Progenitor cell of endocrine pancreas (in vitro differentiated cells): Measurements from ENCODE around the gene KRTAP1-4. TPM values are rescaled to one million over a fixed set of nuclear protein-coding genes. Genes with fewer than 3 reads are reported as not detected.

Source experiments
- DNase-seq: peaks from one replicate; pipeline ENCODE4 v3.0.0; 2021; ENCODE audit warnings: low spot score; ENCODE audit not compliant: unreplicated experiment
- H3K27ac Mint-ChIP-seq: 2 replicates; pipeline ENCODE4 v1.8.0; 2021; ENCODE audit warnings: mild to moderate bottlenecking, moderate library complexity, mixed read lengths
- H3K27me3 Mint-ChIP-seq: 2 replicates; pipeline ENCODE4 v1.8.0; 2021; ENCODE audit warnings: mixed read lengths
- H3K36me3 Mint-ChIP-seq: 2 replicates; pipeline ENCODE4 v1.8.0; 2022; ENCODE audit warnings: mixed read lengths; ENCODE audit not compliant: insufficient read depth
- H3K4me1 Mint-ChIP-seq: 2 replicates; pipeline ENCODE4 v1.8.0; 2021; ENCODE audit warnings: low read depth, mixed read lengths
- H3K4me3 Mint-ChIP-seq: 2 replicates; pipeline ENCODE4 v1.8.0; 2021; ENCODE audit warnings: low read depth, mild to moderate bottlenecking, moderate library complexity, mixed read lengths
- H3K9me3 Mint-ChIP-seq: 2 replicates; pipeline ENCODE4 v1.8.0; 2021; ENCODE audit warnings: low read depth, mixed read lengths
- total RNA-seq: library from RNA; stranded (reverse); gene quantifications from 2 replicates; pipeline ENCODE4 v1.2.1, GENCODE V29; 2021
- TF ChIP-seq, protein P1 (sequence below): fragments of 200-600 bp; sonication (generic); IDR thresholded peaks from one replicate; pipeline ENCODE4 v1.5.0; 2021; ENCODE audit warnings: antibody characterized with exemption, mild to moderate bottlenecking; ENCODE audit not compliant: unreplicated experiment

Gene KRTAP1-4
- total RNA-seq, 1 donor from 2014 or later, result not detected

DNA sequence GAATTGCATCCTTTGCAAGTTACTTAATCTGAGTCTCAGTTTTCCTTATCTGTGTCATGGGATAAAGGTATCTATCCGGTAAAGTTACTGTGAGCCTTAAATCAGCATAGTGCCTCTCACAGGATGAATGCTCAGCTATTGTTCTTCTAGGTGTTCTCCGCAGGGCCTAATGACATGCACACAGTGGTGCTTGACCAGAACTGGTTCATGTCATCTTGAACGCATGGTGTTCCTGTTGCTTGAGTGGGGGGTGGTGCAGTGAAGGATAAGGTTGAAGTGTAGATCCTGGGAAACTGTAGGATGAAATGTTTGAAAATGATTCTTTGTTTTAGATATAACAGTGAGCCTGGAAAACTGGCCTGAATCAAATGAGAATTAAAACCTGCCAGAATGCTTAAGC, 49.9 kb downstream of the KRTAP1-4 start:
- Mint-ChIP-seq H3K27me3 (no peaks in the 10 kb centered on the region), H3K4me1 (peaks cover 4% of the 10 kb centered on the region), H3K36me3 (no peaks in the 10 kb centered on the region), H3K4me3 (no peak overlapping the region), H3K9me3 (no peaks in the 10 kb centered on the region), H3K27ac (no peak overlapping the region)
- TF ChIP-seq, protein P1, sequence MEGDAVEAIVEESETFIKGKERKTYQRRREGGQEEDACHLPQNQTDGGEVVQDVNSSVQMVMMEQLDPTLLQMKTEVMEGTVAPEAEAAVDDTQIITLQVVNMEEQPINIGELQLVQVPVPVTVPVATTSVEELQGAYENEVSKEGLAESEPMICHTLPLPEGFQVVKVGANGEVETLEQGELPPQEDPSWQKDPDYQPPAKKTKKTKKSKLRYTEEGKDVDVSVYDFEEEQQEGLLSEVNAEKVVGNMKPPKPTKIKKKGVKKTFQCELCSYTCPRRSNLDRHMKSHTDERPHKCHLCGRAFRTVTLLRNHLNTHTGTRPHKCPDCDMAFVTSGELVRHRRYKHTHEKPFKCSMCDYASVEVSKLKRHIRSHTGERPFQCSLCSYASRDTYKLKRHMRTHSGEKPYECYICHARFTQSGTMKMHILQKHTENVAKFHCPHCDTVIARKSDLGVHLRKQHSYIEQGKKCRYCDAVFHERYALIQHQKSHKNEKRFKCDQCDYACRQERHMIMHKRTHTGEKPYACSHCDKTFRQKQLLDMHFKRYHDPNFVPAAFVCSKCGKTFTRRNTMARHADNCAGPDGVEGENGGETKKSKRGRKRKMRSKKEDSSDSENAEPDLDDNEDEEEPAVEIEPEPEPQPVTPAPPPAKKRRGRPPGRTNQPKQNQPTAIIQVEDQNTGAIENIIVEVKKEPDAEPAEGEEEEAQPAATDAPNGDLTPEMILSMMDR, result no peak
- no peak for DNase-seq

Other genes starting within 250 kb of the KRTAP1-4 start
- not detected in 2 replicates for gene KRT27, start 247.6 kb downstream of the KRTAP1-4 start, total RNA-seq
- gene KRT28, start 230.2 kb downstream of the KRTAP1-4 start, total RNA-seq, result not detected in 2 replicates
- gene KRT10, start 207.6 kb downstream of the KRTAP1-4 start, total RNA-seq, result 33.1 and 37.5 TPM in 2 replicates
- not detected in 2 replicates for gene KRT12, start 163.0 kb downstream of the KRTAP1-4 start, total RNA-seq
- gene KRT20, start 145.0 kb downstream of the KRTAP1-4 start, total RNA-seq, result not detected in 2 replicates
- gene KRT23, start 92.5 kb downstream of the KRTAP1-4 start, total RNA-seq, result 2.1 and 3.8 TPM in 2 replicates
- gene KRT39, start 63.2 kb downstream of the KRTAP1-4 start, total RNA-seq, result not detected in 2 replicates
- 0.13 TPM in 1 of 2 replicates, not detected in the other for gene KRT40, start 45.9 kb downstream of the KRTAP1-4 start, total RNA-seq
- not detected in 2 replicates for gene KRTAP3-3, start 36.0 kb downstream of the KRTAP1-4 start, total RNA-seq
- not detected in 2 replicates for gene KRTAP3-2, start 30.3 kb downstream of the KRTAP1-4 start, total RNA-seq
- gene KRTAP3-1, start 21.1 kb downstream of the KRTAP1-4 start, total RNA-seq, result not detected in 2 replicates
- not detected in 2 replicates for gene KRTAP1-5, start 3.0 kb downstream of the KRTAP1-4 start, total RNA-seq
- gene KRTAP1-3, start 4.7 kb upstream of the KRTAP1-4 start, total RNA-seq, result not detected in 2 replicates
- gene KRTAP1-1, start 11.3 kb upstream of the KRTAP1-4 start, total RNA-seq, result not detected in 2 replicates
- gene KRTAP2-1, start 17.1 kb upstream of the KRTAP1-4 start, total RNA-seq, result not detected in 2 replicates
- not detected in 2 replicates for gene KRTAP2-2, start 25.0 kb upstream of the KRTAP1-4 start, total RNA-seq
- gene KRTAP2-3, start 29.9 kb upstream of the KRTAP1-4 start, total RNA-seq, result not detected in 2 replicates
- not detected in 2 replicates for gene KRTAP2-4, start 35.7 kb upstream of the KRTAP1-4 start, total RNA-seq
- not detected in 2 replicates for gene KRTAP4-7, start 54.0 kb upstream of the KRTAP1-4 start, total RNA-seq
- gene KRTAP4-8, start 67.9 kb upstream of the KRTAP1-4 start, total RNA-seq, result not detected in 2 replicates
- not detected in 2 replicates for gene KRTAP4-16, start 72.0 kb upstream of the KRTAP1-4 start, total RNA-seq
- gene KRTAP4-9, start 75.2 kb upstream of the KRTAP1-4 start, total RNA-seq, result not detected in 2 replicates
- not detected in 2 replicates for gene KRTAP4-11, start 88.2 kb upstream of the KRTAP1-4 start, total RNA-seq
- not detected in 2 replicates for gene KRTAP4-12, start 94.0 kb upstream of the KRTAP1-4 start, total RNA-seq
- gene KRTAP4-6, start 110.3 kb upstream of the KRTAP1-4 start, total RNA-seq, result not detected in 2 replicates
- gene KRTAP4-5, start 119.6 kb upstream of the KRTAP1-4 start, total RNA-seq, result not detected in 2 replicates
- gene KRTAP4-4, start 130.6 kb upstream of the KRTAP1-4 start, total RNA-seq, result not detected in 2 replicates
- gene KRTAP4-3, start 138.0 kb upstream of the KRTAP1-4 start, total RNA-seq, result not detected in 2 replicates
- gene KRTAP4-2, start 148.0 kb upstream of the KRTAP1-4 start, total RNA-seq, result not detected in 2 replicates
- not detected in 2 replicates for gene KRTAP4-1, start 154.7 kb upstream of the KRTAP1-4 start, total RNA-seq
- gene KRTAP9-1, start 159.7 kb upstream of the KRTAP1-4 start, total RNA-seq, result not detected in 2 replicates
- not detected in 2 replicates for gene KRTAP9-2, start 196.5 kb upstream of the KRTAP1-4 start, total RNA-seq
- gene KRTAP9-3, start 202.3 kb upstream of the KRTAP1-4 start, total RNA-seq, result not detected in 2 replicates
- gene KRTAP9-8, start 207.8 kb upstream of the KRTAP1-4 start, total RNA-seq, result not detected in 2 replicates
- gene KRTAP9-4, start 219.5 kb upstream of the KRTAP1-4 start, total RNA-seq, result not detected in 2 replicates
- gene KRTAP9-9, start 225.2 kb upstream of the KRTAP1-4 start, total RNA-seq, result not detected in 2 replicates
- gene KRTAP9-6, start 235.2 kb upstream of the KRTAP1-4 start, total RNA-seq, result not detected in 2 replicates
- not detected in 2 replicates for gene KRTAP9-7, start 245.5 kb upstream of the KRTAP1-4 start, total RNA-seq